Kidney (tissue), 14 donors: ENCODE measurements around the gene IGFL3. TPM values are rescaled to one million over a fixed set of nuclear protein-coding genes. Genes with fewer than 3 reads are reported as not detected.

Experiments
- DNase-seq, 5 donors: peaks; one replicate each; pipeline ENCODE4 v3.0.0-alpha.2; 2013 to 2020
- FAIRE-seq: peaks from 2 replicates; lab custom pipeline; 2012; peaks lifted over from hg19 to GRCh38; lab: Jason Lieb, UNC
- H3K27ac ChIP-seq, 2 donors: one replicate each; pipeline ENCODE4 v1.7.0; 2013; ENCODE audit warnings: low read depth in 2 of 2, low read length in 2 of 2, inconsistent platforms in 1 of 2
- H3K27me3 ChIP-seq: one replicate; pipeline ENCODE4 v1.7.1; 2013; ENCODE audit warnings: low read length, inconsistent platforms; ENCODE audit not compliant: control insufficient read depth, insufficient read depth
- H3K36me3 ChIP-seq, 3 donors: one replicate each; pipeline versions ENCODE4 v1.7.0 to v1.7.1; 2013; ENCODE audit warnings: low read length in 3 of 3, control low read depth in 1 of 3, inconsistent platforms in 1 of 3; ENCODE audit not compliant: insufficient read depth in 3 of 3, control insufficient read depth in 2 of 3
- H3K4me1 ChIP-seq, 3 donors: one replicate each; pipeline versions ENCODE4 v1.7.0 to v1.7.1; 2013; ENCODE audit warnings: low read length in 3 of 3, inconsistent platforms in 1 of 3, low read depth in 1 of 3; ENCODE audit not compliant: control insufficient read depth in 2 of 3, insufficient read depth in 2 of 3
- H3K4me3 ChIP-seq, 3 donors: one replicate each; pipeline versions ENCODE4 v1.7.0 to v1.8.1; 2013; ENCODE audit warnings: low read length in 3 of 3, control low read depth in 1 of 3, inconsistent platforms in 1 of 3
- H3K9ac ChIP-seq, 3 donors: one replicate each; pipeline versions ENCODE4 v1.7.0 to v1.7.1; 2013; ENCODE audit warnings: low read length in 3 of 3, control low read depth in 1 of 3, inconsistent platforms in 1 of 3
- H3K9me3 ChIP-seq, 3 donors: one replicate each; pipeline versions ENCODE4 v1.7.0 to v1.7.1; 2013; ENCODE audit warnings: low read length in 3 of 3, control low read depth in 1 of 3, inconsistent platforms in 1 of 3; ENCODE audit not compliant: control insufficient read depth in 2 of 3, insufficient read depth in 1 of 3
- intact Hi-C: fragments of 100-400 bp; cut with DNase I; formaldehyde crosslinking; loops from one replicate; pipeline ENCODE4 v1.11.1; 2022
- polyA plus RNA-seq: library from polyadenylated mRNA; stranded (reverse); fragments of 350-450 nt; fragmentation: Illumina TruSeq; extraction: RNeasy Lipid Tissue Mini Kit (QIAGEN cat#74804); gene quantifications from one replicate; pipeline ENCODE4 v1.2.3, GENCODE V29; 2014; ENCODE audit warnings: low read depth, low replicate concordance; ENCODE audit not compliant: insufficient read depth
- total RNA-seq: library from RNA; stranded (reverse); fragmentation: NEBNext Ultra II Directional; extraction: Animal tissue kit (Norgen Biotek cat#: 25700); gene quantifications from one replicate; pipeline ENCODE4 v1.2.1, GENCODE V29; 2021
- TF ChIP-seq, protein P1 (sequence below): IDR thresholded peaks from 3 replicates; pipeline ENCODE4 v1.5.1; 2012; ENCODE audit warnings: mild to moderate bottlenecking, moderate library complexity, borderline replicate concordance; ENCODE audit not compliant: insufficient read depth; ENCODE audit errors: extremely low read depth
- donor health status: control.
- donor health status: control.
- donor health status: control.
- donor health status: control.
- donor health status: control.
- donor health status: DM: yes; HTN: yes; CAD: no.
- donor health status: Normal renal cell carcinoma (clear cell type).

IGFL3 gene
- total and polyA plus RNA-seq, 2 donors from 2014 or later = not detected

DNA sequence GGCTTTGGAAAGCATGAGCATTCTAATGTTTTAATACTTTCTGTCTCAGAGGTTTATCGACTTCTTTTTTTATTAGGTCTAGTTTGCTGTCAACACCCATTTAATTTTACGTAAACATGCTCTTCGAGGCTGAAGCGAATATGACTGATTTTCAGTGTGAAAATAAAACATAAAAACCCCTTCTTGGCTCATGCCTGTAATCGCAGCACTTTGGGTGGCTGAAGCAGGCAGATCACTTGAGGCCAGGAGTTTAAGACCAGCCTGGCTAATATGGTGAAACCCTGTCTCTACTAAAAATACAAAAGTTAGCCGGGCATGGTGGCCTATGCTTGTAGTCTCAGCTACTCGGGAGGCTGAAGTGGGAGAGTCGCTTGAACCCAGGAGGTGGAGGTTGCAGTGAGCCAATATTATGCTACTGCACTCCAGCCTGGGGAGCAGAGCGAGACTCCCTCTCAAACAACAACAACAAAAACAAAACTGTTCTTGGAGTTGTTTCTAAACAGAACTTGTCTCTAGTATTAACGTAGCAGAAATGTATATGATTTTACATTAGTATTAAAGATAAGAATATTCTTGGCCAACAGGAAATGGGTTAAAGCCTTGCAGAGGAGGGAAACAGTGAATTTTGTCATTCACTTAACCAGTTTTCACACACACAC lies 7.1 kb upstream of the IGFL3 start:
- Histone ChIP-seq H3K27me3 (no peaks in the 10 kb centered on the region), H3K36me3 (no peaks in the 10 kb centered on the region), H3K4me1 (peaks cover 0 to 6% (median 0%) of the 10 kb centered on the region in 3 donors), H3K9ac (no peak overlapping the region), H3K4me3 (no peak overlapping the region), H3K9me3 (no peaks in the 10 kb centered on the region), H3K27ac (no peak overlapping the region)
- no peak for FAIRE-seq
- DNase-seq = no peak
- TF ChIP-seq, protein P1, sequence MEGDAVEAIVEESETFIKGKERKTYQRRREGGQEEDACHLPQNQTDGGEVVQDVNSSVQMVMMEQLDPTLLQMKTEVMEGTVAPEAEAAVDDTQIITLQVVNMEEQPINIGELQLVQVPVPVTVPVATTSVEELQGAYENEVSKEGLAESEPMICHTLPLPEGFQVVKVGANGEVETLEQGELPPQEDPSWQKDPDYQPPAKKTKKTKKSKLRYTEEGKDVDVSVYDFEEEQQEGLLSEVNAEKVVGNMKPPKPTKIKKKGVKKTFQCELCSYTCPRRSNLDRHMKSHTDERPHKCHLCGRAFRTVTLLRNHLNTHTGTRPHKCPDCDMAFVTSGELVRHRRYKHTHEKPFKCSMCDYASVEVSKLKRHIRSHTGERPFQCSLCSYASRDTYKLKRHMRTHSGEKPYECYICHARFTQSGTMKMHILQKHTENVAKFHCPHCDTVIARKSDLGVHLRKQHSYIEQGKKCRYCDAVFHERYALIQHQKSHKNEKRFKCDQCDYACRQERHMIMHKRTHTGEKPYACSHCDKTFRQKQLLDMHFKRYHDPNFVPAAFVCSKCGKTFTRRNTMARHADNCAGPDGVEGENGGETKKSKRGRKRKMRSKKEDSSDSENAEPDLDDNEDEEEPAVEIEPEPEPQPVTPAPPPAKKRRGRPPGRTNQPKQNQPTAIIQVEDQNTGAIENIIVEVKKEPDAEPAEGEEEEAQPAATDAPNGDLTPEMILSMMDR = no peak
- intact Hi-C loops = no loop called here

DNA sequence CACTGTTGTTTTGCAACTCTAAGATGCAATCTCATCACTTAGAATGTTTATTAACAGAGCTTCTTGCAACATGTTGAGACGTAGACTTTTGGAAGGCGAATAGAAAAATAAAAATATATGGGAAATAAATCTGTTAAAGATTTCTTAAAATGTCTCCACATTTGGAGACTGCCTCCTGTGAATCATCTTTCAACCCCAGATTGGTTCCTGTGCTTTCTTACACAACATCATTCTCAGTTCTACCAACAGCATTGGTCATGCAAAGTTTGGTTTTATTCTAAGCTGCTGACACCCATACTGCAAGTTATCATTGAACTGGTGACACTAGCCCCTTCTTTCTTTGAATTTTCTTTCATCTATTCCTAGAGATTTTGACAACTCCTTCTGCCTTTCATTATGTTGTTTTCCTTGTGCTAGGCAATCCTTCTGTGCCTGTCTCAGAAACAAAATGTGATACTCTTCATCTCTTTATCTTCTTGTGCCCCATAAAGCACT lies 1.6 kb upstream of the IGFL3 start:
- Histone ChIP-seq H3K9ac (no peak overlapping the region), H3K36me3 (no peaks in the 10 kb centered on the region), H3K9me3 (no peaks in the 10 kb centered on the region), H3K27me3 (no peaks in the 10 kb centered on the region), H3K4me1 (no peaks in the 10 kb centered on the region), H3K4me3 (no peak overlapping the region), H3K27ac (no peak overlapping the region)
- FAIRE-seq (no peak), DNase-seq (no peak)
- intact Hi-C loops = no loop called here
- TF ChIP-seq, protein P1 = no peak

DNA sequence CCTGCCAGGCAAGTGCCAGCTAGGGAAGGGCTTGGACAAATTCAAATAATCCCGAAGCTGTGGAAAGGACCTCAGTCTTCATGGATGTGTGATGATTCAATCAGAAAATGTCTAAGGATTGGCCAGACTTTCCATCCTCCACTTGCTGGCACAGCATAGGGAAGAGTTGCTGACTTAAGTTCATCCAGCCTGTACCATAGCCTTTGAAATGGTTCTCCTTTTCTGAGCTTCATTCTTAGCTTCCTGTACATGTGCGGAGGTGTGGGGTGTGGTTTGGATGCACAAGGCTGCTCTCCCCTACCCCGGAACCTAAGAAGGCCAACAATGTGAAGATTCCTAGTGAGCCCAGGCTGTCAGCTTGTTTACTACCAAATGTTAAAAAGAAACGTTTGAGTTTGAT lies 959 bp upstream of the IGFL3 start:
- no peaks in the 10 kb centered on the region for H3K27me3 ChIP-seq
- no peak overlapping the region for H3K9ac ChIP-seq
- no peak overlapping the region for H3K27ac ChIP-seq
- TF ChIP-seq, protein P1 = no peak
- DNase-seq (no peak), FAIRE-seq (no peak)
- no peaks in the 10 kb centered on the region for H3K36me3 ChIP-seq
- H3K9me3 ChIP-seq = no peaks in the 10 kb centered on the region
- H3K4me3 ChIP-seq = no peak overlapping the region
- H3K4me1 ChIP-seq = no peaks in the 10 kb centered on the region
- intact Hi-C loops = no loop called here
